ENCODE measurements around the gene ALG14. TPM values are rescaled to one million over a fixed set of nuclear protein-coding genes. Genes with fewer than 3 reads are reported as not detected.
A peak's percentile ranks its signal among the peaks of the same experiment; 100 is the strongest.
"Not testable (repeated sequence)": the region's sequence is repeated elsewhere in the genome, so short reads cannot be mapped to it uniquely, and the experiment has no call there.

The ALG14 gene
- total RNA-seq, 3 donors from 2014 or later, result 1.2 to 1.6 (median 1.4) TPM

GRCh38 chr1:95021119-95021518 is 51.6 kb downstream of the ALG14 start:
- intact Hi-C loops (cut with DNase I; ENCODE audit: low total_unique reads), result no loop called here
- no peaks in the 10 kb centered on the region for H3K36me3 ChIP-seq
- H3K9me3 ChIP-seq, result no peaks in the 10 kb centered on the region
- no peaks in the 10 kb centered on the region for H3K27me3 ChIP-seq
- peak overlapping the region; percentile 80 to 81 for H3K27ac ChIP-seq
- DNase-seq (ENCODE audit: low spot score in 2 of 2), result no peak
- TF ChIP-seq POLR2A (IDR thresholded peaks at IDR 0.05), result no peak
- no peak for TF ChIP-seq POLR2AphosphoS5 (IDR thresholded peaks at IDR 0.05)
- no peak for TF ChIP-seq CTCF (IDR thresholded peaks at IDR 0.05)
- H3K4me1 ChIP-seq, result peaks cover 0 to 6% of the 10 kb centered on the region in 2 donors
- H3K4me3 ChIP-seq, result peak overlapping the region in 1 of 3 donors; percentile 36

GRCh38 chr1:95019466-95019865 is 53.3 kb downstream of the ALG14 start:
- not testable (repeated sequence) for H3K27ac ChIP-seq; H3K27me3 ChIP-seq; H3K9me3 ChIP-seq; H3K4me1 ChIP-seq; H3K36me3 ChIP-seq; H3K4me3 ChIP-seq; DNase-seq (ENCODE audit: low spot score in 2 of 2)
- intact Hi-C loops (cut with DNase I; ENCODE audit: low total_unique reads), result loop anchor here (1.0 kb wide), 1 partner anchor 8 kb away; no protein-coding TSS in a partner anchor

- peaks cover 0 to 10% of the 10 kb centered on the region in 2 donors for H3K4me1 ChIP-seq
- TF ChIP-seq POLR2AphosphoS5 (IDR thresholded peaks at IDR 0.05) (no peak), POLR2A (IDR thresholded peaks at IDR 0.05) (no peak), CTCF (IDR thresholded peaks at IDR 0.05) (no peak)
- no peak overlapping the region for H3K27ac ChIP-seq
- no peaks in the 10 kb centered on the region for H3K27me3 ChIP-seq
- no peak overlapping the region for H3K4me3 ChIP-seq
- H3K9me3 ChIP-seq, result no peaks in the 10 kb centered on the region
- intact Hi-C loops (cut with DNase I; ENCODE audit: low total_unique reads), result loop anchor here (1.0 kb wide), 1 partner anchor 9 kb away; no protein-coding TSS in a partner anchor
- DNase-seq (ENCODE audit: low spot score in 2 of 2), result no peak
- H3K36me3 ChIP-seq, result no peaks in the 10 kb centered on the region
These were observed 54.0 kb downstream of the ALG14 start for GRCh38 chr1:95018602-95019369.

GRCh38 chr1:95017775-95018174 is 55.0 kb downstream of the ALG14 start:
- DNase-seq (ENCODE audit: low spot score in 2 of 2), result no peak
- Histone ChIP-seq H3K4me1 (peaks cover 0 to 10% of the 10 kb centered on the region in 2 donors), H3K4me3 (no peak overlapping the region), H3K9me3 (no peaks in the 10 kb centered on the region), H3K27ac (no peak overlapping the region), H3K36me3 (no peaks in the 10 kb centered on the region), H3K27me3 (no peaks in the 10 kb centered on the region)
- intact Hi-C loops (cut with DNase I; ENCODE audit: low total_unique reads), result no loop called here
- no peak for TF ChIP-seq POLR2AphosphoS5 (IDR thresholded peaks at IDR 0.05)
- TF ChIP-seq POLR2A (IDR thresholded peaks at IDR 0.05), result no peak
- no peak for TF ChIP-seq CTCF (IDR thresholded peaks at IDR 0.05)

- no peak for DNase-seq (ENCODE audit: low spot score in 2 of 2)
- no peaks in the 10 kb centered on the region for H3K36me3 ChIP-seq
- H3K4me1 ChIP-seq, result peaks cover 0 to 4% of the 10 kb centered on the region in 2 donors
- peak overlapping the region in 1 of 2 donors; percentile 62 for H3K27ac ChIP-seq
- intact Hi-C loops (cut with DNase I; ENCODE audit: low total_unique reads), result no loop called here
- TF ChIP-seq POLR2A (IDR thresholded peaks at IDR 0.05), result no peak
- no peak for TF ChIP-seq CTCF (IDR thresholded peaks at IDR 0.05)
- no peak for TF ChIP-seq POLR2AphosphoS5 (IDR thresholded peaks at IDR 0.05)
- H3K27me3 ChIP-seq, result no peaks in the 10 kb centered on the region
- H3K4me3 ChIP-seq, result no peak overlapping the region
- H3K9me3 ChIP-seq, result no peaks in the 10 kb centered on the region
These were observed 57.7 kb downstream of the ALG14 start for GRCh38 chr1:95015076-95015475.
